Spleen (tissue), 7 donors: Measurements from ENCODE around the gene ALCAM.

ENCODE experiments used
- CTCF ChIP-seq, 11 experiments: fragments of 200-600 bp in 7 of 11; fragments of 450-650 bp in 4 of 11; sonication (generic) in 4 of 11; IDR thresholded peaks in 8 of 11; conservative IDR thresholded peaks in 3 of 11; 1 replicate in 7 of 11; 2 replicates in 4 of 11; pipeline versions ENCODE4 v1.4.0 to v1.8.0; 2016 to 2021; ENCODE audit warnings: antibody characterized with exemption in 11 of 11, inconsistent platforms in 4 of 11, mild to moderate bottlenecking in 1 of 11
- POLR2AphosphoS5 ChIP-seq, 3 donors: sonication (generic); formaldehyde crosslinking; IDR thresholded peaks; one replicate each; pipeline ENCODE4 v1.5.1; 2017; ENCODE audit warnings: antibody characterized with exemption in 3 of 3
- donor health status: DM: no; HTN: no; CAD: no; lungs with moderate emphysema.
- donor health status: DM: no; HTN: no; CAD: no.
- donor health status: DM: no; HTN: no; CAD: no.

GRCh38 chr3:105516972-105517371 lies 150.3 kb downstream of the ALCAM start:
- no peak for TF ChIP-seq CTCF (IDR thresholded peaks at IDR 0.05 in 8 of 11, conservative IDR thresholded peaks at IDR 0.05 in 3 of 11)
- no peak for TF ChIP-seq POLR2AphosphoS5 (IDR thresholded peaks at IDR 0.05)
